Kidney (tissue), 22 donors: Measurements from ENCODE around the gene SMARCAL1. TPM values are rescaled to one million over a fixed set of nuclear protein-coding genes. Genes with fewer than 3 reads are reported as not detected.

Experiments used
- DNase-seq, 5 donors: peaks; one replicate each; pipeline ENCODE4 v3.0.0-alpha.2; 2013 to 2020
- FAIRE-seq: peaks from 2 replicates; lab custom pipeline; 2012; peaks lifted over from hg19 to GRCh38; lab: Jason Lieb, UNC
- H3K27ac ChIP-seq, 2 donors: one replicate each; pipeline ENCODE4 v1.7.0; 2013; ENCODE audit warnings: low read depth in 2 of 2, low read length in 2 of 2, inconsistent platforms in 1 of 2
- H3K27me3 ChIP-seq: one replicate; pipeline ENCODE4 v1.7.1; 2013; ENCODE audit warnings: low read length, inconsistent platforms; ENCODE audit not compliant: control insufficient read depth, insufficient read depth
- H3K36me3 ChIP-seq, 3 donors: one replicate each; pipeline versions ENCODE4 v1.7.0 to v1.7.1; 2013; ENCODE audit warnings: low read length in 3 of 3, control low read depth in 1 of 3, inconsistent platforms in 1 of 3; ENCODE audit not compliant: insufficient read depth in 3 of 3, control insufficient read depth in 2 of 3
- H3K4me1 ChIP-seq, 3 donors: one replicate each; pipeline versions ENCODE4 v1.7.0 to v1.7.1; 2013; ENCODE audit warnings: low read length in 3 of 3, inconsistent platforms in 1 of 3, low read depth in 1 of 3; ENCODE audit not compliant: control insufficient read depth in 2 of 3, insufficient read depth in 2 of 3
- H3K4me3 ChIP-seq, 3 donors: one replicate each; pipeline versions ENCODE4 v1.7.0 to v1.8.1; 2013; ENCODE audit warnings: low read length in 3 of 3, control low read depth in 1 of 3, inconsistent platforms in 1 of 3
- H3K9ac ChIP-seq, 3 donors: one replicate each; pipeline versions ENCODE4 v1.7.0 to v1.7.1; 2013; ENCODE audit warnings: low read length in 3 of 3, control low read depth in 1 of 3, inconsistent platforms in 1 of 3
- H3K9me3 ChIP-seq, 3 donors: one replicate each; pipeline versions ENCODE4 v1.7.0 to v1.7.1; 2013; ENCODE audit warnings: low read length in 3 of 3, control low read depth in 1 of 3, inconsistent platforms in 1 of 3; ENCODE audit not compliant: control insufficient read depth in 2 of 3, insufficient read depth in 1 of 3
- intact Hi-C: fragments of 100-400 bp; cut with DNase I; formaldehyde crosslinking; loops from one replicate; pipeline ENCODE4 v1.11.1; 2022
- long read RNA-seq, 10 donors: library from polyadenylated mRNA in 1 of 10; unstranded in 1 of 10; transcript quantifications; one replicate each; pipeline ENCODE4 v2.0.0 and lab custom pipeline, GENCODE V29; 2021 to 2026
- polyA plus RNA-seq: library from polyadenylated mRNA; stranded (reverse); fragments of 350-450 nt; fragmentation: Illumina TruSeq; extraction: RNeasy Lipid Tissue Mini Kit (QIAGEN cat#74804); gene quantifications from one replicate; pipeline ENCODE4 v1.2.3, GENCODE V29; 2014; ENCODE audit warnings: low read depth, low replicate concordance; ENCODE audit not compliant: insufficient read depth
- total RNA-seq: library from RNA; stranded (reverse); fragmentation: NEBNext Ultra II Directional; extraction: Animal tissue kit (Norgen Biotek cat#: 25700); gene quantifications from one replicate; pipeline ENCODE4 v1.2.1, GENCODE V29; 2021
- TF ChIP-seq, protein P1 (sequence below): IDR thresholded peaks from 3 replicates; pipeline ENCODE4 v1.5.1; 2012; ENCODE audit warnings: mild to moderate bottlenecking, moderate library complexity, borderline replicate concordance; ENCODE audit not compliant: insufficient read depth; ENCODE audit errors: extremely low read depth
- donor health status: control.
- donor health status: control.
- donor health status: control.
- donor health status: control.
- donor health status: control.
- donor health status: DM: yes; HTN: yes; CAD: no.
- donor health status: Normal renal cell carcinoma (clear cell type).

The SMARCAL1 gene
- 17.3 TPM for total RNA-seq
- polyA plus RNA-seq, result 9.7 TPM
- long read RNA-seq, donor 1, partial matches to known transcripts, result 15 of 17 reads
- long read RNA-seq, donor 1, other reads (novel, unspliced or antisense), result 0 of 17 reads
- long read RNA-seq, donor 2, partial matches to known transcripts, result 13 of 15 reads
- long read RNA-seq, donor 2, other reads (novel, unspliced or antisense), result 0 of 15 reads
- long read RNA-seq, donor 3, partial matches to known transcripts, result 7 of 11 reads
- long read RNA-seq, donor 3, other reads (novel, unspliced or antisense), result 0 of 11 reads
- long read RNA-seq, donor 4, partial matches to known transcripts, result 18 of 19 reads
- long read RNA-seq, donor 4, other reads (novel, unspliced or antisense), result 0 of 19 reads
- long read RNA-seq, donor 5, result 0 reads
- long read RNA-seq, donor 6, partial matches to known transcripts, result 6 of 9 reads
- long read RNA-seq, donor 6, other reads (novel, unspliced or antisense), result 0 of 9 reads
- long read RNA-seq, donor 7, transcript SMARCAL1-202 (18 exons, 3,056 nt), result major isoform, 6 of 12 reads
- long read RNA-seq, donor 7, partial matches to known transcripts, result 1 of 12 reads
- long read RNA-seq, donor 7, other reads (novel, unspliced or antisense), result 2 of 12 reads
- long read RNA-seq, donor 8, partial matches to known transcripts, result 7 of 9 reads
- long read RNA-seq, donor 8, other reads (novel, unspliced or antisense), result 0 of 9 reads
- long read RNA-seq, donor 9, partial matches to known transcripts, result 6 of 7 reads
- long read RNA-seq, donor 9, other reads (novel, unspliced or antisense), result 0 of 7 reads
- long read RNA-seq, donor 10, partial matches to known transcripts, result 9 of 10 reads
- long read RNA-seq, donor 10, other reads (novel, unspliced or antisense), result 0 of 10 reads

DNA sequence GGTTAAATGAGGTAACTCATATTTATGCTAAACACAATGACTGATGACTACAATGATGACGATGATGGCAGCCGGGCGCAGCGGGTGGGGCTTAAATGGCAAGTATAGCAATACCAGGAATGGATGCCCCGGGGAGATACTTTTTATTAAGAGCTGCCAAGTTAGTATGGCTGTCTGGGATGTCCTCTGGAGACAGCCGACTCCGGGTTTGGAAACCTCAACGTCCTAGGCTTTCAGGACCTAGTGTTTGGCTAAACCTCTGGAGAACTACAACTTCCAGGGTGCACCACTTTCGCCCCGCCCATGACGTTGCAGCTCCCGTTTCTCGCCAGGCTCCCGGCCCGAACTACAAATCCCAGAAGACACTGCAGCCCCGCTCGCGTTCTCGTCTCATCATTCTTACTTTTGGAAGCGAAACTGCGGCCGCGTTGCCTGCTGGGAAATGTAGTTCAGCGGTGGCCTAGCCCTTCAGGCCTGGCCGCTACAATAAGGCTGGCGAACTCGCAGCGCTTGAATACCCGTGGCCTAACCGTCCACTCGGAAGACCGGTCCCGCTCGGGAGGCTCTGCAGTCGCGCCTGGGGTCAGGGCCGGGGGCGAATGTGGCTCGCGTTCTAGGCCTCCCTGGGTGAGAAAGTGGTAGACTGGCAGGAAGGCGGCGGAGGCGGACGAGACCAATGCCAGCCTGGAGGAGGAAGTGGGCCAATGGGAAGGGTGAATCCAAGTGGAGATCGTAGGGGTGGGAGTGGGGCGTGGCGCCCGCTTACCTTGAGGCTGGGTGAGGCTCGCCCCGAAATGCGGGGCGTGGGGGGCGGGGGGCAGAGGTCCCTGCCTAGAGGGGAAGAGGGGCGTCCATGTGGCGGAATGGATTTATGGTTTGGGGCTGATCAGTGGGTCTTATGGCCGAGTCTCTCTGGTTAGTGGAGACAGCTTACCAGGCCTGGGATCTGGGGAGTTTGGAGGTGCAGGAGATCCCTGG is at the start of gene SMARCAL1:
TSS of gene SMARCAL1 (plus strand) at position 463 of the 978 bp plus-strand sequence. CDS start 2,221 bp downstream, outside the sequence.
- FAIRE-seq, result peak; percentile 85
- intact Hi-C loops, result no loop called here
- peak within 1 kb of the TSS; percentile 96 to 99 for H3K27ac ChIP-seq

GRCh38 chr2:216362730-216363129 is 49.6 kb upstream of the SMARCAL1 start:
- Histone ChIP-seq H3K4me3 (no peak overlapping the region), H3K27me3 (no peaks in the 10 kb centered on the region), H3K4me1 (no peaks in the 10 kb centered on the region), H3K9ac (no peak overlapping the region), H3K27ac (no peak overlapping the region), H3K36me3 (no peaks in the 10 kb centered on the region), H3K9me3 (no peaks in the 10 kb centered on the region)
- FAIRE-seq, result no peak
- TF ChIP-seq, protein P1, sequence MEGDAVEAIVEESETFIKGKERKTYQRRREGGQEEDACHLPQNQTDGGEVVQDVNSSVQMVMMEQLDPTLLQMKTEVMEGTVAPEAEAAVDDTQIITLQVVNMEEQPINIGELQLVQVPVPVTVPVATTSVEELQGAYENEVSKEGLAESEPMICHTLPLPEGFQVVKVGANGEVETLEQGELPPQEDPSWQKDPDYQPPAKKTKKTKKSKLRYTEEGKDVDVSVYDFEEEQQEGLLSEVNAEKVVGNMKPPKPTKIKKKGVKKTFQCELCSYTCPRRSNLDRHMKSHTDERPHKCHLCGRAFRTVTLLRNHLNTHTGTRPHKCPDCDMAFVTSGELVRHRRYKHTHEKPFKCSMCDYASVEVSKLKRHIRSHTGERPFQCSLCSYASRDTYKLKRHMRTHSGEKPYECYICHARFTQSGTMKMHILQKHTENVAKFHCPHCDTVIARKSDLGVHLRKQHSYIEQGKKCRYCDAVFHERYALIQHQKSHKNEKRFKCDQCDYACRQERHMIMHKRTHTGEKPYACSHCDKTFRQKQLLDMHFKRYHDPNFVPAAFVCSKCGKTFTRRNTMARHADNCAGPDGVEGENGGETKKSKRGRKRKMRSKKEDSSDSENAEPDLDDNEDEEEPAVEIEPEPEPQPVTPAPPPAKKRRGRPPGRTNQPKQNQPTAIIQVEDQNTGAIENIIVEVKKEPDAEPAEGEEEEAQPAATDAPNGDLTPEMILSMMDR, result no peak
- peak in 3 of 5 donors; percentile 29 to 79 (median 46) for DNase-seq
- intact Hi-C loops, result no loop called here

More for the DNA sequence above, at the start of gene SMARCAL1:
- Histone ChIP-seq H3K9me3 (no peaks in the 10 kb centered on the region), H3K27me3 (no peaks in the 10 kb centered on the region), H3K4me1 (no peaks in the 10 kb centered on the region), H3K4me3 (peak within 1 kb of the TSS; percentile 83 to 93 (median 86)), H3K9ac (peak within 1 kb of the TSS; percentile 65 to 80 (median 79)), H3K36me3 (peaks cover 3 to 9% (median 3%) of the 10 kb centered on the region in 3 donors)
- TF ChIP-seq, protein P1, result no peak
- peak; percentile 98 to 100 (median 99) for DNase-seq

GRCh38 chr2:216363221-216363620 is 49.1 kb upstream of the SMARCAL1 start:
- Histone ChIP-seq H3K4me3 (no peak overlapping the region), H3K36me3 (no peaks in the 10 kb centered on the region), H3K9ac (no peak overlapping the region), H3K9me3 (no peaks in the 10 kb centered on the region), H3K27me3 (no peaks in the 10 kb centered on the region), H3K4me1 (no peaks in the 10 kb centered on the region), H3K27ac (no peak overlapping the region)
- intact Hi-C loops, result no loop called here
- no peak for FAIRE-seq
- TF ChIP-seq, protein P1, result no peak
- DNase-seq, result no peak
